ENCODE measurements around the gene DAAM1.

DNA sequence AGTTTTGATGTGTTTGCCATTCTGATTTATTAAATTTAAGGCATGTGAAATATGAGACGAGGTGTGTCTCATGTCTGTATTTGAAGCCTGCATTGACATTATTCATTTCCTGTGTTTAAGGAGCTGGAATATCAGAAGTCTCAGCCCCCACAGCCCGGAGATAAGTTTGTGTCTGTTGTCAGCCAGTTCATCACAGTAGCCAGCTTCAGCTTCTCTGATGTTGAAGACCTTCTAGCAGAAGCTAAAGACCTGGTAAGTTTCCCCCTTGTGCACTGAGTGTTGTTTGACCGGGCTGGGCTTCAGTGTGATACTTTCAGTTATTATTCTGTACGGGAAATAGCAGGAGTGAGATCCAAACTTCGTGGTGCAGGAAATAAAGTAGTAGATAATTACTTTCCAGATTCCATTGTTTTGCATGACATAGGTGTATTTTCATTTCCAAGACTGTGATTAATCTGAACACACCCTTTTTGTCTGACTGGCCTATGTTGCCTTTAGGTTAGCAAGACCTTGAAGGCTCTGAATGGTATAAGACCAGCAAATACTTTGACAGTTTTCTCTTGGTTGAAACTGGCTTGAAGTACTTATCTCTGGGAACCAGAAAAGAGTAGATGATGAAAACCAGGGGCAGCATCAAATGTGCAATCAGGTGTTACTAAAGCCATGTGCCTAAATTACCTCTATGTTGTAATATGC lies 175.2 kb downstream of the DAAM1 start:
- TF ChIP-seq, protein P1, sequence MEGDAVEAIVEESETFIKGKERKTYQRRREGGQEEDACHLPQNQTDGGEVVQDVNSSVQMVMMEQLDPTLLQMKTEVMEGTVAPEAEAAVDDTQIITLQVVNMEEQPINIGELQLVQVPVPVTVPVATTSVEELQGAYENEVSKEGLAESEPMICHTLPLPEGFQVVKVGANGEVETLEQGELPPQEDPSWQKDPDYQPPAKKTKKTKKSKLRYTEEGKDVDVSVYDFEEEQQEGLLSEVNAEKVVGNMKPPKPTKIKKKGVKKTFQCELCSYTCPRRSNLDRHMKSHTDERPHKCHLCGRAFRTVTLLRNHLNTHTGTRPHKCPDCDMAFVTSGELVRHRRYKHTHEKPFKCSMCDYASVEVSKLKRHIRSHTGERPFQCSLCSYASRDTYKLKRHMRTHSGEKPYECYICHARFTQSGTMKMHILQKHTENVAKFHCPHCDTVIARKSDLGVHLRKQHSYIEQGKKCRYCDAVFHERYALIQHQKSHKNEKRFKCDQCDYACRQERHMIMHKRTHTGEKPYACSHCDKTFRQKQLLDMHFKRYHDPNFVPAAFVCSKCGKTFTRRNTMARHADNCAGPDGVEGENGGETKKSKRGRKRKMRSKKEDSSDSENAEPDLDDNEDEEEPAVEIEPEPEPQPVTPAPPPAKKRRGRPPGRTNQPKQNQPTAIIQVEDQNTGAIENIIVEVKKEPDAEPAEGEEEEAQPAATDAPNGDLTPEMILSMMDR (IDR thresholded peaks at IDR 0.05; ENCODE audit: low read depth, low read length) = no peak
- TF ChIP-seq EZH2phosphoT487 (IDR thresholded peaks at IDR 0.05; ENCODE audit: low read depth) = no peak
